GM19328 (cell line): ENCODE data around the gene ANK3.

Experiments used
- ATAC-seq: cut with Tn5 transposase; IDR thresholded peaks from one replicate; pipeline ENCODE4 v1.9.1; 2021; ENCODE audit warnings: mild to moderate bottlenecking, moderate library complexity; ENCODE audit not compliant: unreplicated experiment

Gene ANK3

DNA sequence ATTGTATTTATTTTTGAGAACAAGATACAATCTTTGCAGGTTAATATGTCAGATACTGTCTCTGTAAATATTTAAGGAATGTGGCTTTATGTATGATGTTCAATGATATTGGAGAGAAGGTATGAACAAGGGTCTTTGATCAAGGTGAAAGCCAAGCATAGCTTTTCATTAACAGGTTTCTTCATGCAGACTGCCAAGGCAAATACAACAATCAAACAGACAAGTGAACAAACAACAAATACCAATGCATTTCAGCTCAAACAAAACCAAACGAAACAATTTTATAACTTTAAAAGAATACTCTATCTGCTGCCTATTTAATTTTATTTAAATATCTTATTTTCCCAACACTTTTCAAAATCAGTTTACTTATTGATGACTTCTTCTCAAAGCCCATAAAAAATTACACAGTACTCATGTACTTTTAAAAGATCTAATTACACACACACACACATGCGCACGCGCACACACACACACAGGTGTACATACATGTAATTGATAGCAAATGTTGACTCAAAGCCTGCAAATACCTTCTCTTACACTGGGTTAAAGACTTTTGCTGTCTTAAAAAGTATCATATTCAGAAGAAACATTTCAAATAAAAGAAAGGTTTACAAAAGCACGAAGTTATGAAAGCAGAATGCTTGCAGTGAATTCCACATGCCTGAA lies 282.2 kb downstream of the ANK3 start:
- ATAC-seq = no peak

DNA sequence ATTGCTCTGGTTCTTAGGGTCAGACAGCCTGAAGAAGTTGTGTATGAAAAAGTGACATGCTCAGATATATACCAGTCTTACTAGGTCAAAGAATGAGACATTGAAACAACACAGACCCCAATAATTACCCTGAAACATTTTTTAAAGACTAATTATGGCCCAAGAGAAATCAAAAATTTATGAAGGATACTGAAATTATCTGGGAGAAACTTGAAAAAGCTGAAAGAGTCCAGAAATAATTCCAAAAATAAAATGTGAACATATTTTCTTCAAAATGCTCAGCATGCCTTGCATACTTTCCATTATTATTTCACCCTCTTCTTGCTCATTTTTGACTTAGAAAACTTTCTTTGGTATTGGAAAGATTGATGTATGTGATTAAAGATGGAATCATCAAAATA lies 284.4 kb downstream of the ANK3 start:
- no peak for ATAC-seq

DNA sequence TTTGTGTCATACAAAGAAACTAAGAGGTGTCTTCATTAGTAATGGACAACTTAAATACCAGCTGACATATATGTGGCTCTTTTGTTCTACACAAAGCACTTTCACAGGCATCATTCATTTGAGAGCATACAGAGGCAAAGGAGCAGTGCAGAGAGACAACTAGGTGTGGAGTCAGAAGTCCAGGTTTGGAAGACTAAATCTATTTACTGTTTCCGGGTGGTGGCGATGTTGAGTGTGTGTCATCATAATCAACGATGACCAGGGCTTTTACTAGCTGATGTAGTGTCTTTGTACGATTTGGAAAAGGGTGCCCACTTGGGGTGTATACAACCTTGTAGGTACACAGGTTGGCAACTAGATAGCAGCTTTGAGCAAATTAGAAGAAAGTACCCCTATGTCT lies 287.9 kb downstream of the ANK3 start:
- no peak for ATAC-seq

GRCh38 chr10:60099998-60100747 lies 289.5 kb downstream of the ANK3 start:
- no peak for ATAC-seq

GRCh38 chr10:60098677-60099601 lies 290.7 kb downstream of the ANK3 start:
- no peak for ATAC-seq

- ATAC-seq = peak; percentile 68
Measured at GRCh38 chr10:60096761-60097513, 292.7 kb downstream of the ANK3 start.

- no peak for ATAC-seq
Measured at GRCh38 chr10:60093317-60093716, 296.4 kb downstream of the ANK3 start.

GRCh38 chr10:60086862-60087261 lies 302.8 kb downstream of the ANK3 start:
- no peak for ATAC-seq

GRCh38 chr10:60086421-60086820 lies 303.3 kb downstream of the ANK3 start:
- no peak for ATAC-seq

DNA sequence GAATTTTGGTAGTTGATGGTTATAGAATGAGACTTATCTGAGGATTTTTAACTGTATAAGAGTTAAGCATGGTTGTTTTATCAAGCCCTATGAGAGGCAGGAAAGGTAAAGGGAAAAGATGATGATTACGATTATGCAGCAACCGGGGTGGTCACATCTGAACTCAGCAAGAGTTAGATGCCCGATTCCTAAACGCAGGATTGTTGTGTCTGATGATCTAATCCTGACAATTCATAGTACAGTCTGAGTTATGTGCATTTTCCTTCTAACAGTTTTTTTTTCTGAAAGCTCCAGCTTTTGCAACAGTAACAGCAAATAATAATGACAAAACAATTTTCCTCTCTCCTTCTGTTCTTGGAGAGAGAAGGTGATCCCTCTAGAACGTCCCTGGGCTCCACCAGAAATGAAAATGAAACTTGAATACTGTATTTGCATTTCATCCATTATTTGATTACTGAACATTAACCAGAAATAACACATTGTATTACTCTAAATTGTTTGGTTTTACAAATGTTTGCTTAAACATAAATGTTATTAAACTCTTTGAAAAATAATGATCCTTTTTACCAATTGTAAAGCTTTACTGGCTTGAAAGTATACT lies 306.8 kb downstream of the ANK3 start:
- no peak for ATAC-seq

DNA sequence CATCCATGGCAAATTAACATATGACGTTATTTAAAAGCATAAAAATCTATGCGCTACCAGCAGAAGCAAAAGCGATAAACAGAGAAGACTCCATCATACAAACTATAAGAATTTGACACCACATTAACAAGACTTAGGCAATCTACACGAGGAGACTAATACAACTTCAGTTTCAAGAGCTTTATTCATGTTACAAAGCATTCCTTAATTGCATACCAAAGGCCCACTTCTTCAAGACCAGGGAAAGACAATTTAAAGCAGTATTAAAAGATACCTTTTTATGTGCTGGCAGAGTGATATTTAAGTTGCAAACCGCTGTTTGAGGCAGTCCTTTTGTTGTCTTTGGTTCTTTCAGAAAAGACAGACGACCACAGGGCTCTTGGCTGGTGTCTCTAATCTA lies 307.3 kb downstream of the ANK3 start:
- ATAC-seq = no peak

DNA sequence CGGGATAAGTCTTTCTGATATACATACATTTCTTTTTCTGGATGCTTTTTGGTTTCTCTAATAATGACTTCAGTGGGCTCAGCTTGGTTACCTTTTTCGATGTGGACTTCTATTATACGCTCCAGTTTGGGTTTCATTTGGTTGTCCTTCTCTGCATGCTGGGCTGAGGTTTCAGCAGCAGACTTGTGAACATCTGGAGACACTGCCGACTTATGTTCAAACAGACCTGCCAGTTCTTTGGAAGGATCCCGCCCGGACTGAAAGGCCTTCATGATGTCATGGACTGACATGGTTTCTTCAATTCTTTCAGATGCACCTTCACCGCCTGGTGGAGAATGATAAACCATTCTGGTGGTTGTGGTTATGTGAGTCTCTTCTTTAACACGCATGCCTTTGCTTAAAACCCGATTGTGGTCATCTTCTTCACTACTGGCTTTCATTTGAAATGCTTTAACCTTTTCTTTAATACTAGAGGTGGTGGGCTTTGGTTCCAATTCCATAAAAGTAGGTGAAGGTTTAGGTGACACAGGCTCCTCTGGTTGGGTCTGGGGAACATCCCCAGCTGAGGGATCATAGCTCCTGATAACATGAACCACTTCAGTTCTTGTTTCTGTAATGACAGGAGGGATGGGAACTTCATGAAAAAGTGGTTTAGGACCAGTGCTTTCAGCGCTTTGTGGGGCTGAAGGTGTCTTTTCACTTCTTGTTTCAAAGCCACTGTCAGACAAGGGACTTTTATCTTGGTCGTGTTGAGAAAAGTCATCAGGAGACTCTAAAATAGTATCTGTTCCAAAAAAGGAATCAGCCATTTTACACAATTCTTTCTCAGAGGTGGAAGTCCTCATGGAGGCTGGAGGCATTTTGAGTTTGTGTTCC lies 315.7 kb downstream of the ANK3 start:
- ATAC-seq = peak; percentile 94

DNA sequence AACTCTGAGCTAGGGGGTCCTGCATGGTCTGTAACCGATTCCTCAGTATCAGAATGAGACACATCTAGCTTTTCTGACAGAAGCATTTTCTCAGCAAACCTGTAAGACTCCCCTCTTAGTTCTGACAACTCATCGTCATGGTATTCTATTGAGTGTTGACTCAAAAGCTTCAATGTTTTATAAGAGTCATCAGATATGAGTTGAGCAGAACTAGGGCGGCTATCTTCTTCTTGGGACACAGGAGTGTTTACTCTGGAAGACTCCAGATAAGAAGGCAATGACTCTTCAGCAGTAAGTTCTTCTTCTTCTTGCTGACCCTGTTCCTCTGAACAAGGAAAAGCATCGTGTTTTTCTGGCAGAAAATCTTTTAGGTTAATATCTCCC lies 316.3 kb downstream of the ANK3 start:
- ATAC-seq = no peak

DNA sequence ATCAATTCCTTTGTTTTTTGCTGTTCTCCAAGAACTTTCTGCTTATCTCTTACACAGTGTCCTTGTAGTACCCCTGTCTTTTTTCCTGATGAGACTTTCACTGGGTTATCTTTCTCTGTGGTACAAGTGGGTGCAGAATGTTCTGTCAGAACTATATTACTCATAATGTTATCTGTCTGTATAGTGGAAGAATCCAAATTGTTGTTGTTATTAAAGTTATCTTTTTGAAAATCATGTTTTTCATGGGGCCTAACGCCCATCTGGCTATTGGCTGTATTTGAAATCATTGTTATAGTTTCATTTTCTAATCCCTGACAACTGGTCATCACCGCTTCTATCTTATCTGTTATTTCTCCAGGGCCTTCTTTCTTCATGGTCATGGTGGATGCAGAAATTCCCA lies 320.4 kb downstream of the ANK3 start:
- ATAC-seq = no peak

DNA sequence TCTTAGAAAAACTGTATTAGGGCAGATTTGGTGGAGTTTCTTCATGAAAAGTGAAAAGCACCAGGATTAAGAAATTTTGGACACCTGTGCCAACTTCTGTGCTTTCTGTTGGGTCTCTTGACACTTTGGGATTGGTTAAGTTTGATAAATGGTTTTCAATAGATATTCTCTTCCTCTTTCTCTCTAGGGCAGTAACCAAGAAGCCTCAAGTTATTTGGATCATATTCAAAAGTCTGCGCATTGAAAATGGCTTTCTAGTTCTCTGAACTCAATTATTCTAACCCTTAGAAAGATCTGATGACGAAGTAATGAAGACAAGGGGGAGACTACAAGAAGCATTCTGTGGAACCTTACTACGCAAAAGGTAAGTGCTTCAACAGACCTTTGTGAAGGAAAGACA lies 339.3 kb downstream of the ANK3 start:
- no peak for ATAC-seq

DNA sequence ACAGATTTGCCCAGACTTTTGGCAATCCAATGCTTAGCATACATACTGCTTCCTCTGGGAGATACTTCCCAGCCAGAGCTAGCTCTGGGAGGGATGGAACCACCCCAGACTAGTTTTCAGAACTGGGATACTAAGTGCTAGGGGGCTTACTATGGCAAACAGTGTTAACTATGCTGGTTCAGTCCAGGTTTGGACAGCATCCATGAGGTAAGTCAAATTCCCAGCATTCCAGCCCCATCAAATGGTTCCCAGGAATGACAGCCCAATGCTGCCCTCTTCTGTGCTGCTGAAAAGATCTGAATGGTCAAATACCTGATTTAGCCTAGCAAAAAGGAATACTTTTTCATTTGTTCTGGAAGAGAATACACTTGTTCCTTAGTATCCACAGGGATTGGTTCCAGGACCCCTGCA lies 341.6 kb downstream of the ANK3 start:
- no peak for ATAC-seq

- no peak for ATAC-seq
Measured at GRCh38 chr10:60045571-60045970, 344.1 kb downstream of the ANK3 start.

- no peak for ATAC-seq
Measured at GRCh38 chr10:60044971-60045370, 344.7 kb downstream of the ANK3 start.

DNA sequence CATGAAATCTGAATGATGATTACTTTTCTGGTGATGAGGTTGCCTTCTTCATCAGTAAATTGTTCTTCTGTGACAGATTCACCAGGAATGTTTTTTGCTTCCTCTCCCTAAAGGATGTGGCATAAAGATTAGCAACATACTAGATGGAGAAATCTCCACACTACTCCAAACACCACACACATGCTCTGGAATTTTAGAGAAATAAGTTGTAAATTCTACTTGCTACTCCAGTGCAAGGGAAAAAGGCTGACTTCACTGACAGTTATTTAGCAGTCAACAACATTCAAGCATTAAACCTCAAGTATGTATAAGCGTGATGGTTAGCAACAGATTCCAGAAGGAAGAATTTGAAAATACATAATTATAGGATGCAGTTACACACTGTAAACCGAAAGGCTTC lies 345.4 kb downstream of the ANK3 start:
- no peak for ATAC-seq
